Panc1 (cell line): Measurements from ENCODE around the gene ESYT2. TPM values are rescaled to one million over a fixed set of nuclear protein-coding genes. Genes with fewer than 3 reads are reported as not detected.

Experiments used
- ATAC-seq: fragments of 200-7000 bp; cut with Tn5 transposase; 2 replicates; pipeline ENCODE4 v1.9.1; 2020; ENCODE audit warnings: mild to moderate bottlenecking, moderate library complexity
- BruUV-seq: library from RNA; stranded (reverse); fragments of 400-500 nt; replicated peaks from 2 replicates; lab custom pipeline; 2021; lab: Mats Ljungman, UMichigan
- CTCF ChIA-PET: fragments of 300-600 bp; sonication (Branson Sonifier 250); formaldehyde crosslinking; loops from one replicate; lab custom pipeline; 2022; ENCODE audit warnings: antibody characterized with exemption; lab: Charles Lee
- POLR2A ChIA-PET: fragments of 300-600 bp; sonication (Branson Sonifier 250); formaldehyde crosslinking; loops from one replicate; lab custom pipeline; 2022; ENCODE audit warnings: antibody characterized with exemption; lab: Charles Lee
- DNase-seq: peaks from one replicate; pipeline ENCODE4 v3.0.0-alpha.2; 2010; ENCODE audit warnings: low read depth, low spot score
- H3K27ac ChIP-seq: 2 replicates; pipeline ENCODE4 v1.5.1; 2011; ENCODE audit warnings: mild to moderate bottlenecking, low read length, inconsistent platforms
- H3K27me3 ChIP-seq: fragments of 200-500 bp; sonication (Bioruptor generic); 2 replicates; pipeline ENCODE4 v1.6.0; 2014; ENCODE audit warnings: low read length, inconsistent platforms; ENCODE audit not compliant: control insufficient read depth, insufficient read depth
- H3K36me3 ChIP-seq: fragments of 200-500 bp; sonication (Bioruptor generic); 2 replicates; pipeline ENCODE4 v1.5.1; 2014; ENCODE audit warnings: inconsistent platforms, mild to moderate bottlenecking, low read length, moderate library complexity; ENCODE audit not compliant: control insufficient read depth, insufficient read depth
- H3K4me1 ChIP-seq: 2 replicates; pipeline ENCODE4 v1.5.1; 2011; ENCODE audit warnings: inconsistent platforms, mild to moderate bottlenecking, low read length, moderate library complexity; ENCODE audit not compliant: control insufficient read depth, insufficient read depth
- H3K4me3 ChIP-seq, 2 experiments: 2 replicates each; pipeline ENCODE4 v1.5.1; 2011 to 2012; ENCODE audit warnings: low read depth in 2 of 2, low read length in 2 of 2, mild to moderate bottlenecking in 2 of 2, inconsistent platforms in 1 of 2, moderate library complexity in 1 of 2
- H3K9me3 ChIP-seq: fragments of 200-500 bp; sonication (Bioruptor generic); 2 replicates; pipeline ENCODE4 v1.5.1; 2014; ENCODE audit warnings: low read depth, mild to moderate bottlenecking, inconsistent platforms, low read length, moderate library complexity; ENCODE audit not compliant: control insufficient read depth, insufficient read depth
- POLR2AphosphoS5 ChIP-seq: IDR thresholded peaks from 2 replicates; pipeline ENCODE4 v1.6.1; 2012; ENCODE audit warnings: mild to moderate bottlenecking, low read depth, low read length, moderate library complexity
- REST ChIP-seq, 2 experiments: IDR thresholded peaks; 2 replicates each; pipeline ENCODE4 v1.6.1; 2011 to 2012; ENCODE audit warnings: low read depth in 2 of 2, control low read depth in 1 of 2, low read length in 1 of 2, mild to moderate bottlenecking in 1 of 2, moderate library complexity in 1 of 2; ENCODE audit not compliant: insufficient read depth in 1 of 2
- SIN3A ChIP-seq: IDR thresholded peaks from 2 replicates; pipeline ENCODE4 v1.6.1; 2012; ENCODE audit warnings: low read depth, mild to moderate bottlenecking, low read length, moderate library complexity, borderline replicate concordance; ENCODE audit not compliant: insufficient read depth
- TCF7L2 ChIP-seq: IDR thresholded peaks from 2 replicates; pipeline ENCODE4 v1.6.1; 2011; ENCODE audit warnings: mild to moderate bottlenecking, low read depth, low read length, inconsistent platforms
- in situ Hi-C: cut with HindIII; loops from 2 replicates; pipeline ENCODE4 v1.10.0; 2016; ENCODE audit warnings: low sequenced_read_pairs, low pct_unique_long_range_greater_than_20kb
- intact Hi-C: fragments of 100-400 bp; cut with micrococcal nuclease; formaldehyde crosslinking; loops from one replicate; pipeline ENCODE4 v1.10.0; 2022; ENCODE audit not compliant: unreplicated experiment
- total RNA-seq: library from RNA; stranded (reverse); gene quantifications from one replicate; pipeline ENCODE4 v1.2.1, GENCODE V29; 2021; ENCODE audit not compliant: unreplicated experiment
- TF ChIP-seq, protein P1 (sequence below): fragments of 450-650 bp; IDR thresholded peaks from 2 replicates; pipeline ENCODE4 v1.5.1; 2017; ENCODE audit warnings: mild to moderate bottlenecking

Gene ESYT2
- total RNA-seq, 1 experiment from 2014 or later = 92.7 TPM

DNA sequence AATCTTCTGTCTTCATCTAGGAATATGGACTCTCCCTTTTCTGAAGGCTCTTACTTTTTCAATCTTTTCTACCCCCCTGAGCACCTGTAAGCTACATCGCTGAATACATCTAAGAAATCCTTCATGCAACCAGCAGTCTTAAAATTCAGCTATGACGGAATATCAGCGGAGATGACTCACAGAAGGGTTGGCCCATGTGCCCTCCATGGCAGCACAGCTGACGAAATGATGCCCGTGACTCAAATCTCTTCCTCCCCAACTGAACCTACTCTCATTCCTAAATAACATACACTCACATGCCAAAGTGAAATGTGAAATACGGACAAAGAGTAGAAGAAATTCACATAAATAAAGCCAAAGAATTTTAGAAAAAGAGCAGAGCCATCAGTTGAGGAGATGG, 94.4 kb downstream of the ESYT2 start:
- Histone ChIP-seq H3K9me3 (no peaks in the 10 kb centered on the region), H3K27me3 (no peaks in the 10 kb centered on the region), H3K4me1 (no peaks in the 10 kb centered on the region), H3K4me3 (no peak overlapping the region), H3K36me3 (peaks cover 20% of the 10 kb centered on the region), H3K27ac (no peak overlapping the region)
- CTCF ChIA-PET = no interaction called here
- TF ChIP-seq SIN3A = no peak
- TF ChIP-seq, protein P1, sequence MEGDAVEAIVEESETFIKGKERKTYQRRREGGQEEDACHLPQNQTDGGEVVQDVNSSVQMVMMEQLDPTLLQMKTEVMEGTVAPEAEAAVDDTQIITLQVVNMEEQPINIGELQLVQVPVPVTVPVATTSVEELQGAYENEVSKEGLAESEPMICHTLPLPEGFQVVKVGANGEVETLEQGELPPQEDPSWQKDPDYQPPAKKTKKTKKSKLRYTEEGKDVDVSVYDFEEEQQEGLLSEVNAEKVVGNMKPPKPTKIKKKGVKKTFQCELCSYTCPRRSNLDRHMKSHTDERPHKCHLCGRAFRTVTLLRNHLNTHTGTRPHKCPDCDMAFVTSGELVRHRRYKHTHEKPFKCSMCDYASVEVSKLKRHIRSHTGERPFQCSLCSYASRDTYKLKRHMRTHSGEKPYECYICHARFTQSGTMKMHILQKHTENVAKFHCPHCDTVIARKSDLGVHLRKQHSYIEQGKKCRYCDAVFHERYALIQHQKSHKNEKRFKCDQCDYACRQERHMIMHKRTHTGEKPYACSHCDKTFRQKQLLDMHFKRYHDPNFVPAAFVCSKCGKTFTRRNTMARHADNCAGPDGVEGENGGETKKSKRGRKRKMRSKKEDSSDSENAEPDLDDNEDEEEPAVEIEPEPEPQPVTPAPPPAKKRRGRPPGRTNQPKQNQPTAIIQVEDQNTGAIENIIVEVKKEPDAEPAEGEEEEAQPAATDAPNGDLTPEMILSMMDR = no peak
- no peak for TF ChIP-seq REST (IDR thresholded peaks at IDR 0.05; ENCODE audit: insufficient read depth in 1 of 2, low read depth in 2 of 2, low read length in 1 of 2)
- TF ChIP-seq TCF7L2 = no peak
- no peak for TF ChIP-seq POLR2AphosphoS5
- no TSS peak for BruUV-seq
- intact Hi-C loops (no loop called here), in situ Hi-C loops (no loop called here)
- ATAC-seq (no peak), DNase-seq (no peak)
- POLR2A ChIA-PET = no interaction called here

DNA sequence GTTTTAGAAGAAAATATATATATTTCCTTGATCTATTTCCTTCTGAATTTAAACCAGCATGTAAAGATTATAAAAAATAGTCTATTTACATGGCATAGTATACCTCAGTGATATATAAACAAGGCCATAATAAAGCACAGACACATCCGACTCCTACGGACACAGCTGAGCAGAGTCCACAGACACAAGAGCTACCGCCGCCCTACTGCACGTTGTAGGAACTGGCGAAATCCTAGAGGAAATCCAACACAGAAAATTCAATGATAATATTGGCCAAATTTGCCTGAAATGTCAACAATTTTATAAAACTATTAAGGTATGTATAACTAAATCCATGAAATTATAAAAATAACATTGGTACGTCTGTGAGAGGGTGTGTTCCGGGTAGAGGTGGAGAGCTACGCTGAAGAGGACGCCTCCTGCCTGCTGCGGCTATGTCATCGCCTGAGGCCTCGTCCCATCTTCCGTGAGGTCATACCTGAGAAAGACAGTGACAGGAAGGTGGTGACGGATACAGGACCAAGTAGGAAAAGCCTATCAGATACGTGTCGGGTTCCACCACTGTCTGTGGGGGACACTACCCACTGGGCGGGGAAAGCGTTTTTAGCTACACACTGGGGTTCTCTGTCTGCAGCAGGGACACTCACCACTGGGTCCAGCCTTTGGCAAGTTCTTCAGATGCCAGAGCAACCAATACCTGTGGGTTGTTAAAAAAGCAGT, 95.4 kb downstream of the ESYT2 start:
- Histone ChIP-seq H3K27ac (no peak overlapping the region), H3K27me3 (no peaks in the 10 kb centered on the region), H3K4me3 (no peak overlapping the region), H3K36me3 (peaks cover 20% of the 10 kb centered on the region), H3K4me1 (no peaks in the 10 kb centered on the region), H3K9me3 (no peaks in the 10 kb centered on the region)
- no peak for DNase-seq
- intact Hi-C loops = no loop called here
- ChIA-PET POLR2A (no interaction called here), CTCF (no interaction called here)
- BruUV-seq = no TSS peak
- in situ Hi-C loops = no loop called here
- no peak for ATAC-seq
- TF ChIP-seq TCF7L2 (no peak), REST (IDR thresholded peaks at IDR 0.05; ENCODE audit: insufficient read depth in 1 of 2, low read depth in 2 of 2, low read length in 1 of 2) (no peak), SIN3A (no peak), POLR2AphosphoS5 (no peak)
- TF ChIP-seq, protein P1 = no peak; the same call in 1 of the 2 replicates
